GM21423 (cell line): ENCODE results near the gene KANSL1.

ENCODE experiments used
- ATAC-seq: cut with Tn5 transposase; IDR thresholded peaks from one replicate; pipeline ENCODE4 v1.9.1; 2021; ENCODE audit warnings: mild to moderate bottlenecking, moderate library complexity; ENCODE audit not compliant: unreplicated experiment

Gene KANSL1

DNA sequence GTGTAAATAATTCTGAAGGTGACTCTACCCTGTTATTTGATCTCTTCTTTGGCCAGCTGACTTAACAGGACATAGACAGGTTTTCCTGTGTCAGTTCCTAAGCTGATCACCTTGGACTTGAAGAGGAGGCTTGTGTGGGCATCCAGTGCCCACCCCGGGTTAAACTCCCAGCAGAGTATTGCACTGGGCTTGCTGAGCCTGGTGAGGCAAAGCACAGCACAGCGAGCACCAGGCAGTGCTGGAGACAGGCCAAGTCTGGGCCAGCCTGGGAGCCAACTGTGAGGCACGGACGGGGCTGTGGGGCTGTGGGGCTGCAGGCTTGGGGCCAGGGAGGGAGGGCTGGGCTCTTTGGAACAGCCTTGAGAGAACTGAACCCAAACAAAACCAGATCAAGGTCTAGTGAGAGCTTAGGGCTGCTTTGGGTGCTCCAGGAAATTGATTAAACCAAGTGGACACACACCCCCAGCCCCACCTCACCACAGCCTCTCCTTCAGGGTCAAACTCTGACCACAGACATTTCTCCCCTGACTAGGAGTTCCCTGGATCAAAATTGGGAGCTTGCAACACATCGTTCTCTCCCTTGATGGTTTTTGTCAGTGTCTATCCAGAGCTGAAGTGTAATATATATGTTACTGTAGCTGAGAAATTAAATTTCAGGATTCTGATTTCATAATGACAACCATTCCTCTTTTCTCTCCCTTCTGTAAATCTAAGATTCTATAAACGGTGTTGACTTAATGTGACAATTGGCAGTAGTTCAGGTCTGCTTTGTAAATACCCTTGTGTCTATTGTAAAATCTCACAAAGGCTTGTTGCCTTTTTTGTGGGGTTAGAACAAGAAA lies 189.1 kb downstream of the KANSL1 start:
- ATAC-seq = no peak

GRCh38 chr17:46002973-46003316 lies 190.3 kb downstream of the KANSL1 start:
- ATAC-seq = no peak

GRCh38 chr17:46002311-46002972 lies 190.8 kb downstream of the KANSL1 start:
- ATAC-seq = no peak

DNA sequence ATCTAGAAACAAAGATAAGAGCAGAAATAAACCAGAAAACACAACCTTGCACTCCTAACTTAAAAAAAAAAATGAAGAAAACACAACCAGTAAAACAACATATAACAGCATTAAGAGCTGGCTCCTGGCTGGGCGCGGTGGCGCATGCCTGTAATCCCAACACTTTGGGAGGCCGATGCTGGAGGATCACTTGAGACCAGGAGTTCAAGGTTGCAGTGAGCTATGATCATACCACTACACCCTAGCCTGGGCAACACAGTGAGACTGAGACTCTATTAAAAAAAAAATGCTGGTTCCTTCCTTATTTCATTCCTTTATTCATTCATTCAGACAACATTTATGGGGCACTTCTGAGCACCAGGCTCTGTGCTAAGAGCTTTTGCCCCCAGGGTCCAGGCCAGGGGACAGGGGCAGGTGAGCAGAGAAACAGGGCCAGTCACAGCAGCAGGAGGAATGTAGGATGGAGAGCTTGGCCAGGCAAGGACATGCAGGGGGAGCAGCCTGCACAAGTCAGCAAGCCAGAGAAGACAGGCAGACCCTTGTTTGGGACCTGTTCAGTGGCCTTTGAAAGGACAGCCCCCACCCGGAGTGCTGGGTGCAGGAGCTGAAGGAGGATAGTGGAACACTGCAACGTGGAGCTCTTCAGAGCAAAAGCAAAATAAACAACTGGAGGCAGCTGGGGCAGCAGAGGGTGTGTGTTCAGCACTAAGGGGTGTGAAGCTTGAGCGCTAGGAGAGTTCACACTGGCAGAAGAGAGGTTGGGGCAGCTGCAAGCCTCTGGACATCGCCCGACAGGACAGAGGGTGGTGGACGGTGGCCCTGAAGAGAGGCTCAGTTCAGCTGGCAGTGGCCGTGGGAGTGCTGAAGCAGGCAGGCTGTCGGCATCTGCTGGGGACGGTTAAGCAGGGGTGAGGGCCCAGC lies 191.6 kb downstream of the KANSL1 start:
- ATAC-seq = no peak

GRCh38 chr17:46000757-46001156 lies 192.5 kb downstream of the KANSL1 start:
- ATAC-seq = no peak

GRCh38 chr17:46000292-46000691 lies 192.9 kb downstream of the KANSL1 start:
- no peak for ATAC-seq

DNA sequence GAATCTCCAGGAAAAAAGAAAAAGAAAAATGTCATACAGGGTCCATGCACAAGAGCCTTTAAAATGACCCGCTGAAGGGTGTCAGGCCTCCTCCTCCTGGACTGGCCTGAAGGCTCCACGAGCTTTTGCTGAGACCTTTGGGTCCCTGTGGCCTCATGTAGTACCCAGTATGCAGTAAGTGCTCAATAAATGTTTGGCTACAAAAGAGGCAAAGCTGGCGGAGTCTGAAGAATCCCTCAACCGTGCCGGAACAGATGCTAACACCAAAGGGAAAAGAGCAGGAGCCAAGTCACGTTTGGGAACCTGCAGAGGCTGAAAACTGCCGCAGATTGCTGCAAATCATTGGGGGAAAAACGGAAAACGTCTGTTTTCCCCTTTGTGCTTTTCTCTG lies 193.3 kb downstream of the KANSL1 start:
- no peak for ATAC-seq

DNA sequence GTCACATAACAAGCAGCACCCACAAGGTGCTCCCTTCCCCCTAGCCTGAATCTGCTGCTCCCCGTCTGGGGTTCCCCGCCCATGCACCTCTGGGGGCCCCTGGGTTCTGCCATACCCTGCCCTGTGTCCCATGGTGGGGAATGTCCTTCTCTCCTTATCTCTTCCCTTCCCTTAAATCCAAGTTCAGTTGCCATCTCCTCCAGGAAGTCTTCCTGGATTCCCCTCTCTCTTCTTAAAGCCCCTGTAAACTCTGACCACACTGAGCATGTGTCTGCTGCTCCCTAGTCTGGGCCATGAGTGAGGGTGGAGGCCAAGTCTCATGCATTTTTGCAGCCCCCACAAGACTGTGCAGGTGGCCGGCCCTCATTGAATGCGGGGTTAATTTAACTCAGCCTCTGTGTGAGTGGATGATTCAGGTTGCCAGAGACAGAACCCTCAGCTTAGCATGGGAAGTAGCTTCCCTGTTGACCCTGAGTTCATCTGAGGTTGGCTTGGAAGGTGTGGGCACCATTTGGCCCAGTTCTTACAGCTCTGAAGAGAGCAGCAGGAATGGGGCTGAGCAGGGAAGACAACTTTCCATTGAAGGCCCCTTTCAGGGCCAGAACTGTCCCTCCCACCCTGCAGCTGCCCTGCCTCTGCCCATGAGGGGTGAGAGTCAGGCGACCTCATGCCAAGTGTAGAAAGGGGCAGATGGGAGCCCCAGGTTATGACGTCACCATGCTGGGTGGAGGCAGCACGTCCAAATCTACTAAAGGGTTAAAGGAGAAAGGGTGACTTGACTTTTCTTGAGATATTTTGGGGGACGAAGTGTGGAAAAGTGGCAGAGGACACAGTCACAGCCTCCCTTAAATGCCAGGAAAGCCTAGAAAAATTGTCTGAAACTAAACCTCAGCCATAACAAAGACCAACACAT lies 194.0 kb downstream of the KANSL1 start, which contains the start of gene STH:
TSS of gene STH (plus strand) at position 264 of the 913 bp plus-strand sequence. CDS start at position 294, 30 bp downstream.
- ATAC-seq = no peak

GRCh38 chr17:45997624-45998023 lies 195.6 kb downstream of the KANSL1 start:
- no peak for ATAC-seq

- no peak for ATAC-seq
Measured at GRCh38 chr17:45997166-45997565, 196.1 kb downstream of the KANSL1 start.

- ATAC-seq = no peak
Measured at GRCh38 chr17:45996282-45996937, 196.8 kb downstream of the KANSL1 start.

DNA sequence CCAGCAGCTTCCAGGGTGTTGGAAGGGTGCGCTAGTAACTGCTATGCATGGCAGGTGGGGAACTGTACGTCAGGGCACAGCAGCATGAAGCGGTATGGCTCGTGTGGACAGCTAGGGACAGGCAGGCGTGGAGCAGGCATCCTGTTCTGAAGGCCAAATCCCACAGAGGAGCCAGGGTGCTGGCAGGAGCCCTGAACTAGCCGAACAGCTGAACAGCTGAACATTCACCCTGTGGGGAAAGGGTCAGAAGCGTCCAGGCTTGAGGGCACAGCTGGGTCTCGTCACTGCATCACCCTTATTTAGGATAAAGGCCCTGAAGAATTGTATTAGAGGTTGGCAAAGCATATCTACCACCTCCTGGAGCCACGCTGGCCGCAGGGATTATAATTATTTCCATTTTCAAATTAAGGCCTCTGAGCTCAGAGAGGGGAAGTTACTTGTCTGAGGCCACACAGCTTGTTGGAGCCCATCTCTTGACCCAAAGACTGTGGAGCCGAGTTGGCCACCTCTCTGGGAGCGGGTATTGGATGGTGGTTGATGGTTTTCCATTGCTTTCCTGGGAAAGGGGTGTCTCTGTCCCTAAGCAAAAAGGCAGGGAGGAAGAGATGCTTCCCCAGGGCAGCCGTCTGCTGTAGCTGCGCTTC lies 197.5 kb downstream of the KANSL1 start:
- no peak for ATAC-seq

- ATAC-seq = no peak
Measured at GRCh38 chr17:45994987-45995386, 198.2 kb downstream of the KANSL1 start.

GRCh38 chr17:45993962-45994627 lies 199.1 kb downstream of the KANSL1 start:
- no peak for ATAC-seq

DNA sequence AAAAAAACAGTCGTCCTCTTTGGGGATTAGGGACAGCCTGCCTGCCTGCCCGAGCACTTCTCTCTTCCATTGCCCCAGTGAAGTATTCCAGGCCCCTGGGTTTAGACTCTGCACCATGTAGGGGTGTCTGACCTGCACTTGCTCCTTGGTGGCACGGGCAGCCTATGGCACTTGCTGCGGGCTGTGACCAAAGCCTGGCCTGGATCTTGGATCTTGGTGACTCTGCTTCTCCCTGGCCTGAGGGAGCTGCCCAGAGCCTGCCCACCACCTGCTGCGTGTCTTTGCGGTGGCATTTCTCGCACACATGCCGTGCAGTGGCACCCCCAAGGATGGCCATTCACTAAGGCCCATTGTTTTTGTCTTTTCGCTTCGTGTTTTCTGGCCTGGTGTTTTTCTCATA lies 200.3 kb downstream of the KANSL1 start:
- no peak for ATAC-seq

DNA sequence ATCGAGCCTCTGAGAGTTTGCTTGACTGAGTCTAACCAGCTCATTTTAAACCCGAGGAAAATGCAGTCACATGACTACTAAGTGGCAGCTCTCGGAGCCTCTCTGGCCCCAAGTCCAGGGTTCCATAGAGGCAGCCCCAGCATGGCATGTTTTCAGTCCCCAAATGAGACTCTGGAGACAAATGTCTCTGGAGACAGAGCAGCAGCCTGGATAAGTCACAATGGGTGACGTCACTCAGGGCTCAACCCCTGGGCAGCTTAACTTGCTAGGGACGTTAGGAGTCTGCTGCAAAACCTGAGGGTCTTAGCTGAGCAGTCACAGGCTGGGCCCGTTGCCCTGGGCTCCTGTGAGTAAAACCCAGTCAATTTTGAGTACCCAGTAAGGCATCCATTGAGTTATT lies 201.1 kb downstream of the KANSL1 start:
- ATAC-seq = no peak

GRCh38 chr17:45991341-45991740 lies 201.9 kb downstream of the KANSL1 start:
- no peak for ATAC-seq

DNA sequence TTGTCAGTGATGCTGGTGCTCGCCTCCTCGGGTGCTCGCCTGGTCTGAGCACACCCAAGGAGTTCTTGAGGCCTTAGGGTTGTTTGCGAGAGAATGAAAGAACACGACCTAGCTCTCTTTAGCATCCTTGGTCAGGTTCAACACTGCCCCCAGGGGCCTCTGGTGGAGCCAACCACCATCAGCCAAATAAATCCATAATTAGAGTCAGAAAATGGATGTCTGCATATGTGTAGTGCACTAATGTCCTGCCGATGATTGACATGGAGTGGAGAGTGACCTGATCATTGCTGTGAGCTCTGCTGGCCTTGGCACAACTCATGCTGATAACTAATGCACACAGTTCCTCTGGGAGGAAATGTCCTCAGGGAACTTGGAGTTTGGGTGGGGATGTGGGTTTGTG lies 202.3 kb downstream of the KANSL1 start:
- ATAC-seq = no peak

GRCh38 chr17:45989759-45990158 lies 203.5 kb downstream of the KANSL1 start:
- ATAC-seq = no peak
